SK-N-SH treated with all-trans-retinoic acid at 6 μM for 48 hours (cell line): ENCODE results near the gene TAF6.

Source experiments
- ZNF565 ChIP-seq: fragments of 450-650 bp; formaldehyde crosslinking; conservative IDR thresholded peaks from 2 replicates; pipeline ENCODE4 v1.5.0; 2020; ENCODE audit warnings: low read depth, mild to moderate bottlenecking, moderate library complexity
- TF ChIP-seq, protein P1 (sequence below): fragments of 250-450 bp; sonication (Bioruptor Pico); IDR thresholded peaks from 2 replicates; pipeline ENCODE4 v1.8.0; 2020; ENCODE audit warnings: mild to moderate bottlenecking, moderate library complexity, borderline replicate concordance

DNA sequence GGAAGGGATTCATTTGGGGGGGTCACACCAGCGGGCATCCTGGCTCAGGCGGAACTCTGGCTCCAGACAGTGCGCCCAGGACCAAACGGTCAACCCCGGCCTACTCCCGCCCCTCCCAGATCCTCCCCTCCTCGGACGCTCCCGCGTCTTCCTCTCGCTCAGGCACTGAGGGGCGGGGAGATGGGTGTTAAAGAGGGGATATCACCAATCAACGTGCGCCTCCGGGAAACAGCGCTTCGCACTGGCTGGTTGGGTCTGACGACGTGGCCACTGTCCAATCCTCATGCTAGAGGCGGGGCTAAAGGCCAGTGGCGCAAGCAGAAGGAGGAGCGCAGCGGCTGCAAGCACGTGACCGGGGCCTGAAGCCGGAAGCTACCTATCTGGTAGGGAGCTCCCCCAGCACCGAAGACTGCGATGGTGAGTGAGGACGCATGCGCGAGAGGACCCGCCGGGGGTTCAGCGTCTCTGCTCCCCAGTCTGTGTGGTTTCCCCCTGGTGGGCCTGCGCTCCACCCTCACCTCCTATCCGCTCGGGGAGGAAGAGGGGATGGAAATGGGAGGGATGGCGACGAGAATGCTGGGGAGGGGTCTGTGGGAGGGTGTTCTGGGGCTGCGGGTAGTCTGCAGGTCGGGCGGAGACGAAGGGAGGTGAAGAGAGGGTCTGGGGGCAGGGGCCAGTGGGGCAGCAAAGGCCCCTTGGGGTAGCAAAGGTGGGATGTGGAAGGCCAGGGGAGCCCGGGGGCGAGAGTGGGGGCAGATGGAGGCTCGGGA is 29.6 kb upstream of the TAF6 start, which contains the start of gene LAMTOR4:
- TF ChIP-seq, protein P1, sequence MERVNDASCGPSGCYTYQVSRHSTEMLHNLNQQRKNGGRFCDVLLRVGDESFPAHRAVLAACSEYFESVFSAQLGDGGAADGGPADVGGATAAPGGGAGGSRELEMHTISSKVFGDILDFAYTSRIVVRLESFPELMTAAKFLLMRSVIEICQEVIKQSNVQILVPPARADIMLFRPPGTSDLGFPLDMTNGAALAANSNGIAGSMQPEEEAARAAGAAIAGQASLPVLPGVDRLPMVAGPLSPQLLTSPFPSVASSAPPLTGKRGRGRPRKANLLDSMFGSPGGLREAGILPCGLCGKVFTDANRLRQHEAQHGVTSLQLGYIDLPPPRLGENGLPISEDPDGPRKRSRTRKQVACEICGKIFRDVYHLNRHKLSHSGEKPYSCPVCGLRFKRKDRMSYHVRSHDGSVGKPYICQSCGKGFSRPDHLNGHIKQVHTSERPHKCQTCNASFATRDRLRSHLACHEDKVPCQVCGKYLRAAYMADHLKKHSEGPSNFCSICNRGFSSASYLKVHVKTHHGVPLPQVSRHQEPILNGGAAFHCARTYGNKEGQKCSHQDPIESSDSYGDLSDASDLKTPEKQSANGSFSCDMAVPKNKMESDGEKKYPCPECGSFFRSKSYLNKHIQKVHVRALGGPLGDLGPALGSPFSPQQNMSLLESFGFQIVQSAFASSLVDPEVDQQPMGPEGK (CRISPR knock-in tag), result 0 out of 2 replicates have a peak, but pooled peaks have one; percentile 46
- no peak for TF ChIP-seq ZNF565
